Stimulated activated CD4-positive, alpha-beta T cell treated with anti-CD3 and anti-CD28 coated beads, TNF-alpha, amount 100 ng/mL, for 4 hours (primary cell): ENCODE data around the gene PSENEN.
"Not testable (repeated sequence)": the region's sequence is repeated elsewhere in the genome, so short reads cannot be mapped to it uniquely, and the experiment has no call there.

Experiments
- DNase-seq, 3 experiments: peaks; one replicate each; pipeline ENCODE4 v3.0.0-alpha.2; 2020; ENCODE audit warnings: low read depth in 3 of 3

Gene PSENEN

GRCh38 chr19:35718345-35719041, 27.0 kb upstream of the PSENEN start:
- DNase-seq = peak in 2 of 3 experiments; percentile 45 to 51

- no peak for DNase-seq
Observed at GRCh38 chr19:35719402-35720162, 25.9 kb upstream of the PSENEN start.

DNA sequence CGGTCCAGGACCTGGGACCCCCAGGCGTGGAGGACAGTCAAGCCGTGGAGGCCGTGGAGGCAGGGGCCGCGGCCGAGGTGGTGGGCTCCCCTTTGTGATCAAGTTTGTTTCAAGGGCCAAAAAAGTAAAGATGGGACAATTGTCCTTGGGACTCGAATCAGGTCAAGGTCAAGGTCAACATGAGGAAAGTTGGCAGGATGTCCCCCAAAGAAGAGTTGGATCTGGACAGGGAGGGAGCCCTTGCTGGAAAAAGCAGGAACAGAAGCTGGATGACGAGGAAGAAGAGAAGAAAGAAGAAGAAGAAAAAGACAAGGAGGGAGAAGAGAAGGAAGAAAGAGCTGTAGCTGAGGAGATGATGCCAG, 25.3 kb upstream of the PSENEN start:
- DNase-seq = no peak

DNA sequence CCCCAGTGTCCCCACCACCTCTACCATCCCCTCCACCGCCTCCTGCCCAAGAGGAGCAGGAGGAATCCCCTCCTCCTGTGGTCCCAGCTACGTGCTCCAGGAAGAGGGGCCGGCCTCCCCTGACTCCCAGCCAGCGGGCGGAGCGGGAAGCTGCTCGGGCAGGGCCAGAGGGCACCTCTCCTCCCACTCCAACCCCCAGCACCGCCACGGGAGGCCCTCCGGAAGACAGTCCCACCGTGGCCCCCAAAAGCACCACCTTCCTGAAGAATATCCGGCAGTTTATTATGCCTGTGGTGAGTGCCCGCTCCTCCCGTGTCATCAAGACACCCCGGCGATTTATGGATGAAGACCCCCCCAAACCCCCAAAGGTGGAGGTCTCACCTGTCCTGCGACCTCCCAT, 24.8 kb upstream of the PSENEN start:
- no peak for DNase-seq

DNA sequence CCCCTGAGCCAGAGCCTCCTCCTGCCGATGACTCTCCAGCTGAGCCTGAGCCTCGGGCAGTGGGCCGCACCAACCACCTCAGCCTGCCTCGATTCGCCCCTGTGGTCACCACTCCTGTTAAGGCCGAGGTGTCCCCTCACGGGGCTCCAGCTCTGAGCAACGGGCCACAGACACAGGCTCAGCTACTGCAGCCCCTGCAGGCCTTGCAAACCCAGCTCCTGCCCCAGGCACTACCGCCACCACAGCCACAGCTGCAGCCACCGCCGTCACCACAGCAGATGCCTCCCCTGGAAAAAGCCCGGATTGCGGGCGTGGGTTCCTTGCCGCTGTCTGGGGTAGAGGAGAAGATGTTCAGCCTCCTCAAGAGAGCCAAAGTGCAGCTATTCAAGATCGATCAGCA, 24.1 kb upstream of the PSENEN start:
- DNase-seq = no peak

DNA sequence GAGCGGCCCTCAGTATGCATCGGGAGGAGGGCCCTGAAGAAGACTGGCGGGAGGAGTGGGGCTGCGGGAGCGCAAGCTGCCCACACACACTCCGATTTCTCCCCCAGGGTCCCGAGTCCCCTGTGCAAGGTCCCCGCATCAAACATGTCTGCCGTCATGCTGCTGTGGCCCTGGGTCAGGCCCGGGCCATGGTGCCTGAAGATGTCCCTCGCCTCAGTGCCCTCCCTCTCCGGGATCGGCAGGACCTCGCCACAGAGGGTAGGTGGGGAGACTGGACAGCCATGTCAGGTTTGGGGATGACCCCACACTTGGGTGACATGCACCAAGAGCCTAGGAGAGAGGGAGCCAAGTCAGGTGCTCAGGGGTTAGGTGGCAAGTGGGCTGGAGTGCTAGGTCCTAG, 23.0 kb upstream of the PSENEN start:
- no peak for DNase-seq

DNA sequence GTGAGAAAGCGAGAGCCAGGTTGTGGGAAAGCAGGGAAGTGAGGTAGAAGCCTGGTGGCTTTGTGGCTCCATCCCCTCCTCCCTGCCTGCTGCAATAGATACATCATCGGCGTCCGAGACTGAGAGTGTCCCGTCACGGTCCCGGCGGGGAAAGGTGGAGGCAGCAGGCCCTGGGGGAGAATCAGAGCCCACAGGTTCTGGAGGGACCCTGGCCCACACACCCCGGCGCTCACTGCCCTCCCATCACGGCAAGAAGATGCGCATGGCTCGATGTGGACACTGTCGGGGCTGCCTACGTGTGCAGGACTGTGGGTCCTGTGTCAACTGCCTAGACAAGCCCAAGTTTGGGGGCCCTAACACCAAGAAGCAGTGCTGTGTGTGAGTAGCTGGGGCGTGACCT, 22.6 kb upstream of the PSENEN start:
- no peak for DNase-seq

- no peak for DNase-seq
Observed at GRCh38 chr19:35723671-35724070, 21.8 kb upstream of the PSENEN start.

DNA sequence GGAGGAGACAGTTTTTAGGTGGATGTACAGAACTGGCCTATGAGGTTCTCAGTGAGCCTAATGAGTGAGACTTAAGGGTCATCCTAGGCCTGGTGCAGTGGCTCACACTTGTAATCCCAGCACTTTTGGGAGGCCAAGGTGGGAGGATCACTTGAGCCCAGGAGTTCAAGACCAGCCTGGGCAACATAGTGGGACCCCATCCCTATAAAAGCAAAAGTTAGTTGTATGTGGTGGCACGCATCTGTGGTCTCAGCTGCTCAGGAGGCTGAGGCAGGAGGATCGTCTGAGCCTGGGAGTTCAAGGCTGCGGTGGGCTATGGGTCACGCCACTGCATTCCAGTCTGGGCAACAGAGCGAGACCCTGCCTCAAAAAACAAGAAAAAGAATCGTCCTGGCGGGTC, 21.3 kb upstream of the PSENEN start:
- not testable (repeated sequence) for DNase-seq

- no peak for DNase-seq
Observed at GRCh38 chr19:35724560-35724959, 20.9 kb upstream of the PSENEN start.

- DNase-seq = no peak
Observed at GRCh38 chr19:35725216-35725861, 20.1 kb upstream of the PSENEN start.

DNA sequence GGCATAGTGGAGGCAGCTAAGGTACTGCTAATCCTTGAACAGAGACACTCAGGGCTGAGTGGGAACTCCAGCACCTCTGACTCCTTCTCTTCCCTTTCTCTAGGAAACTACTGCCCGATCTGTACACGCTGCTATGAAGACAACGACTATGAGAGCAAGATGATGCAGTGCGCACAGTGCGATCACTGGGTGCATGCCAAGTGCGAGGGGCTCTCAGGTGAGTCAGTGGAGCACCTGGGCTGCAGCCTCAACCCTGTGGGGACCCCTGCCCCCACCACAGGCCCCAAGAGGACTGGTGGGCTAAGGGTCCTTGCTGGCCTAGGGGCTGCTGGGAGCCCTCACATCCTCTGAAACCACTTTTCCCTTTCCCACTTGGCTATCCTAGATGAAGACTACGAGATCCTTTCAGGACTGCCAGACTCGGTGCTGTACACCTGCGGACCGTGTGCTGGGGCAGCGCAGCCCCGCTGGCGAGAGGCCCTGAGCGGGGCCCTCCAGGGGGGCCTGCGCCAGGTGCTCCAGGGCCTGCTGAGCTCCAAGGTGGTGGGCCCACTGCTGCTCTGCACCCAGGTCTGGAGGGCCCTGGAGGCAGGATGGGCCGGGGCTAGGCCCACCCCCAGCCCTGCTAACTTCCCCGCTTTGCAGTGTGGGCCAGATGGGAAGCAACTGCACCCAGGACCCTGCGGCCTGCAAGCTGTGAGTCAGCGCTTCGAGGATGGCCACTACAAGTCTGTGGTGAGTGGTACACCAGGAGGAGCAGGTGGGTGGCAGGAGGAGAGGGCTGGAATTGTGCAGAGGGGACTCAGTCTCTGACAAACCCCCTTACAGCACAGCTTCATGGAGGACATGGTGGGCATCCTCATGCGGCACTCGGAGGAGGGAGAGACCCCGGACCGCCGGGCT, 18.1 kb upstream of the PSENEN start:
- no peak for DNase-seq

- DNase-seq = no peak
Observed at GRCh38 chr19:35727956-35728706, 17.3 kb upstream of the PSENEN start.

- DNase-seq = no peak
Observed at GRCh38 chr19:35729021-35729420, 16.4 kb upstream of the PSENEN start.

GRCh38 chr19:35729763-35730162, 15.7 kb upstream of the PSENEN start:
- DNase-seq = no peak

- no peak for DNase-seq
Observed at GRCh38 chr19:35730326-35730725, 15.1 kb upstream of the PSENEN start.

DNA sequence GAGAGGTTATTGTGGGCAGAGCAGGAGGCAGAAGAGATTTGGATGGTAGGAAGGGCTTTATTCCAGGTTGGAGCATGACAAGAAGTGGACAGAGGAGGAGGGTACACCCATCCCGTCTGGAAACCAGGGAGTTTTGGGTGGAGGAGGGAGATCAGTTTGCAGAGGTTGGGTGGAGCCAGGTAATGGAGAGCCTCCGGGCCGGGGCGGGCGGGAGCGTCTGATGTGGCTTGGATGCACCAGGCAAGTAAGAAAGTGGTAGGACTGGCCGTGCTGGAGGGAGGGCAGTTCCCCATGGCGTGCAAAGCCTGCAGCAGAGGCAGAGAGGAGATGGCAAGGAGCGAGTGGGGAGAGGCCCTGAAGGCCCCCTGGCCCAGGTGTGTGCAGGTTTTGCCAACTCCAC, 14.1 kb upstream of the PSENEN start:
- DNase-seq = no peak

GRCh38 chr19:35731779-35732405, 13.6 kb upstream of the PSENEN start:
- DNase-seq = no peak

DNA sequence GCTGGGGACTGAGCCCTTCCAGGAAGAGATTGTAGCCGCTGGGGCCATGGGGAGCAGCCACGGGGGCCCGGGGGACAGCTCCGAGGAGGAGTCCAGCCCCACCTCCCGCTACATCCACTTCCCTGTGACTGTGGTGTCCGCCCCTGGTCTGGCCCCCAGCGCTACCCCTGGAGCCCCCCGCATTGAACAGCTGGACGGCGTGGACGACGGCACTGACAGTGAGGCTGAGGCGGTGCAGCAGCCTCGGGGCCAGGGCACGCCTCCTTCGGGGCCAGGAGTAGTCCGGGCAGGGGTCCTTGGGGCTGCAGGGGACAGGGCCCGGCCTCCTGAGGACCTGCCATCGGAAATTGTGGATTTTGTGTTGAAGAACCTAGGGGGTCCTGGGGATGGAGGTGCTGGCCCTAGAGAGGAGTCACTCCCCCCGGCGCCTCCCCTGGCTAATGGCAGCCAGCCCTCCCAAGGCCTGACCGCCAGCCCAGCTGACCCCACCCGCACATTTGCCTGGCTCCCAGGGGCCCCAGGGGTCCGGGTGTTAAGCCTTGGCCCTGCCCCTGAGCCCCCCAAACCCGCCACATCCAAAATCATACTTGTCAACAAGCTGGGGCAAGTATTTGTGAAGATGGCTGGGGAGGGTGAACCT, 12.8 kb upstream of the PSENEN start:
- DNase-seq = no peak
